GM21447 (cell line): ENCODE results near the gene PAPOLG.
"Not testable (repeated sequence)": the region's sequence is repeated elsewhere in the genome, so short reads cannot be mapped to it uniquely, and the experiment has no call there.

ENCODE experiments used
- ATAC-seq: cut with Tn5 transposase; IDR thresholded peaks from one replicate; pipeline ENCODE4 v1.9.1; 2021; ENCODE audit not compliant: unreplicated experiment

PAPOLG gene

DNA sequence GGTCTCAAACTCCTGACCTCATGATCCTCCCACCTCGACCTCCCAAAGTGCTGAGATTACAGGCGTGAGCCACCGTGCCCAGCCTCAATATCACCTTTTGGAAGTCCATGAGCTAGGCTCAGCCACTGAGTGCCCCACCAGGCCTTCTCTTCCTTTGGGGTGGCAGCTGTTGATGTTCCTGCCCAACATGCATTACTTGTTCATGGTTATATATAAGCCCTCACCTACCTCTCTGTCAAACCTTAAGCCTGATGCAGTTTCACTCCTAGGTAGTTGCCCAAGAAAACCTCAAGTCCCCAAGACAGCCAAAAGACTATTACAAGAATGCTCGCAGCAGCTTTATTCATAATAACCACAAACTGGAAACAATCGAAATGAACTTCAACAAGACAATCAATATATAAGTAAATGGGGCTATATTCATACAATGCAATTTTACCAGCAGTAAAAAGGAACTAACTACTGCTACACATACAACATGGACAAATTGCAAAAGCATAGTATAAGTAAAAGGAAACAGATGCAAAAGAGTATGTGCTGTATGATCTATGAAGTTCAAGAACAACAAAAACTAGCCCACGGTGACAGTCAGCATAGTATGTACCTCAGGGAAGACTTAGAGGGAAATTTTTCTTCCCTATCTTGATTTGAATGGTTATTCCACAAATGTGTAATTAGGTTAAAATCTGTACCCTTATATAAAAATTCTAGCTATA lies 65.7 kb downstream of the PAPOLG start:
- no peak for ATAC-seq

DNA sequence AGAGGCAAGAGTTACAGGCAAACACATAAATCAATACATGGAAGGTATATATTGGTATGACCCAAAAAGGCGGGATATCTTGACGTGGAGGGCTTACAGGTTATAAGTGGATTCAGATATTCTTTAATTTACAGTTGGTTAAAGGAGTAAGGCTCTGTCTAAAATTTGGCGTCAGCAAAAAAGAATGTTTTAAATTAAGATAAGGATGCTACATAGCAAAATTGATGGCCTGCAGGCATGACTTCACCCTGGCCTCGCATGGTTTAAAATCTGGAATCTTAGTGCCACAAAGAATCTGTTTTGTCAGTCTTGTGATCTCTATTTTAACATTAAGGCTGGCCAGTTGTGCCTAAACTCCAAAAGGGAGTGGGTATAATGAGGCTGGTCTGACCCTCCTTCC lies 66.9 kb downstream of the PAPOLG start:
- no peak for ATAC-seq

DNA sequence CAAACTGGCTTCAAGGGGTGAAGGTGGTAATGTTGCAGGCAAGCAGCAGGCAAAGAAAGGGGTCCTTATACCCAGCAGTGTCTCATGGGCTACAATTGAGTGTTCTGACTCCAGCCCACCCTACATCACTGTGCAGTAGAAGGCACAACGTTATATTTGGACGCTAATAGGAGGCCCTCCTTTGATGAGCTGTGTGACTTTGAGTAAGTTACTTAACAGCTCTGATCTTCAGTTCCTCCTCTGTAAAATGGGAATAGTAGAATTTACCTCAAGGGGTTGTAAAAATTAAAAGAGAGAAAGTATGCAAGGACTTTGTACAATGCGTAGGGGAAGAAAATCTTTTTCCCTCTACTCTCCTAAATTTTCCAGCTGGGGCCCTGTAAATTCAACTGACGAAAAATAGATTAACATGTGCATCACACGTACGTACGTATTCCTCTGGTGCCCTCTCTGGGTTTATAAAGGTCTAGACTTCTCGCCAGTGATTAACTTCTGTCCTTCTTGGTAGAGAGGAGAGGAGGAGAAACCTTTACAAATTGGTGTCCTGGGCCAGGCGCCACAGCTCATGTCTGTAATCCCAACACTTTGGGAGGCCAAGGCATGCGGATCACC lies 67.7 kb downstream of the PAPOLG start:
- no peak for ATAC-seq

DNA sequence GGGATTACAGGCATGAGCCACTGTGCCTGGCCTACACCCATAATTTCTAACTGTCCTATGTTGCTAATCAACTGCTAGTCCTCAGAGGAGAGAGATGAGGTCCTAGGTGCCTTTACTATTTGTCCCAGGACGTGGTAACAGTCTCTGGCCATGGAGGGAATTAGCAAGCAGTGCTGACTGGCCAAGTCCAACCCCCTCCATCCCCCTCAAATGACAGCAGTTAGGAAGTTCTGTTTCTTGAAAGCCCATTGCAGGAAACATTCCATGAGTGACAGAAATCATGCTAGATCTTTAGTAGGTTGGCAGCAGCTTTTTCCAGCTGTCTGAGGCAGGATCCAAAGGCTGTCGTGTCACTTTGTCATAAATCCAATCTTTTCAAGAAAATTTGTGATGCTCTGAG lies 69.6 kb downstream of the PAPOLG start:
- no peak for ATAC-seq

DNA sequence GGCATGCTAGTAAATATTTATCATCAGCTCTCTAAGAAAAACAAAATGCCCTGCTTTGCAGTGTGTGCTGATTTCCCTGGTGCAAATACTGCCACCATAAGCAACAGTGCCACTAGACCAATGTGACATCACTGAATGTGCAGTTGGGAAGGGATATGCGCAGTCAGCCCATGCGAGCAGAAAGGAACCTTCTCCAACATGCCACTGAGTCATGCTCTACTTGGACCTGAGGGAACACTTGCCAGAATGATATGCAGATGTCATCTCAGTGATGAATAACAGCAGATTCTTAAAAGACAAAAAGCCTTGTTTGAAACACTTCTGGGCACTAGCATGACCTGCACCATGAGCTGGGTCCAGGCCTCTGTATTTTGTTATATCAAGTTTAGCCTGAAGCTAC lies 70.0 kb downstream of the PAPOLG start:
- ATAC-seq = no peak

DNA sequence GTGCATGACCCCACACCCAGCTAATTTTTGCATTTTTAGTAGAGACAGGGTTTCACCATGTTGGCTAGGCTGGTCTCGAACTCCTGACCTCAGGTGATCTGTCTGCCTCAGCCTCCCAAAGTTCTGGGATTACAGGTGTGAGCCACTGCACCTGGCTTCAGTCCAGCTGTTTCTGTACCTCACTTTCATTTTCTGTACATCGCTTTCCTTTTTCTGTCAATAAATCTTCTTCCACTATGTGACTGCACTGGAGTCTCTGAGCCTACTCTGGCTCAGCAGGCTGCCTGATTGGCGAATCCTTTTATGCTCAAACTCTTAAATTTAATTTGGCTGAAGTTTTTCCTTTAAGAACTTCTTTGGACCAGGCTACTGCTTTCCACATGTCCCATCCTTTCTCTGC lies 70.8 kb downstream of the PAPOLG start:
- not testable (repeated sequence) for ATAC-seq

DNA sequence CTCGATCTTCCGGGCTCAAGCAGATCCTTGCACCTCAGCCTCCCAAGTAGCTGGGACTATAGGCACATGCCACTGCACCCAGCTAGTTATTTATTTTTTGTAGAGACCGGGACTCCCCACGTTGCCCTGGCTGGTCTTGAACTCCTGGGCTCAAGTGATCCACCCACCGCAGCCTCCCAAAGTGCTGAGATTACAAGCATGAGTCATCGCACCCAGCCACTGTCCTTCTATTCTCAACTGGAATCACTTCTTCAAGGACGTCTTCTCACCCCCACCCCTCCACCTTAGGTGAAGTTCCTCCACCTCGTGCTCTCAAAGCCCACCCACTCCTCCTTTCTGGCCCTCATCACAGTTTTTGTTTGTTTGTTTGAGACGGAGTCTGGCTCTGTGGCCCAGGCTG lies 71.3 kb downstream of the PAPOLG start:
- no peak for ATAC-seq

DNA sequence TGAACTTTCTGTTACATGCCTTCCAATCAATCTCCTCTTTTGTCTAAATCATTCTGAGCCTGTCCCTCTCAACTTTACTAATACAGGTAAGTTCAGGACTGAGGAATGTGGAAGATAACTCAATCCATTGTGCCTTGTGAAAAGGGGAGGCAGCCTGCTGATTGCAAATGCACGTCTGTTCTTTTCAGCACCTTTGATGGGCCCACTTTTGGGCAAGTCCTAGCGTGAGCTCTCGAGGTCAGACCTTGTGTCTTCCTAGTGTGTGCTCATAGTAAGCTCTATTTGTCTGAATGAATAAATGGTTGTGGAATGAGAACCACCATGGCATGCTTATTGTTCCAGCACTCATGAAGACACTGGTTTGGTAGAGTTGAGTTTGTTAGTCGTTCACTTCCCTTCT lies 74.9 kb downstream of the PAPOLG start:
- no peak for ATAC-seq

DNA sequence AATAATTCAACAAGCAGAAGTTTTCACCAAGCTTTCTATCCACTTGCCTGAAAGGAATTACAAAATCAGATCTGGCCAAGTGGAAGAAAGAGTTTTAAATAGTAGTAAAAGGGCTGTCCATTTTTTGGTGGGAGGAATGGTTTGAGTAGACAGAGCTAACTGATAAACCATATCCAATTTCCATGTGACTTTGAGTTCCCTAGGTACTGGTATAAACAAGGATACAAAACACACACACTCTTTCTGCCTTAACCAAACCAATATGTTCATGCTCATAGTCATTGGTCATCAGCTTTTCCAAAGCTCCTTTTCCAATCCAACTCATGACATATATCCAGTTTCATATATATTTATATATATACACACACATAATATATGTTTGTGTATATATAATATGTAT lies 75.9 kb downstream of the PAPOLG start:
- no peak for ATAC-seq

DNA sequence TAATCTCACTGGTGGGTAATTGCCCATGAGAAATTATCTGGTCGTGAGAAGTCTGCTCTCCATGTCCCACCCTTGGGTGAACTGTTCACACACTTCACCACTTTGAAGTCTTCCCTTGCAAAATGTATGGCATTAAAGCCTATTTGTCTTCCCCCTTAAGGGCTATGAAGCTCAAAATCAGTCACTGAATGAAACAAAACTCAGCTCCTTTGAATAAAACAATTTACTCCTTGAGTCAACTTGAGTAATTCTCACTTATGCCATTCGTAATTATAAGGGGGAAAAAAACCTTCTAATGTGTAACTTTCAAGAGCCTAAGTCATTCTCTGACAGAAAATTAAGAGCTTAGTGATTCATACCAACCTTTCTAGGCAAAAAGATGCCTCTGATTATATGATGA lies 76.6 kb downstream of the PAPOLG start:
- ATAC-seq = no peak

DNA sequence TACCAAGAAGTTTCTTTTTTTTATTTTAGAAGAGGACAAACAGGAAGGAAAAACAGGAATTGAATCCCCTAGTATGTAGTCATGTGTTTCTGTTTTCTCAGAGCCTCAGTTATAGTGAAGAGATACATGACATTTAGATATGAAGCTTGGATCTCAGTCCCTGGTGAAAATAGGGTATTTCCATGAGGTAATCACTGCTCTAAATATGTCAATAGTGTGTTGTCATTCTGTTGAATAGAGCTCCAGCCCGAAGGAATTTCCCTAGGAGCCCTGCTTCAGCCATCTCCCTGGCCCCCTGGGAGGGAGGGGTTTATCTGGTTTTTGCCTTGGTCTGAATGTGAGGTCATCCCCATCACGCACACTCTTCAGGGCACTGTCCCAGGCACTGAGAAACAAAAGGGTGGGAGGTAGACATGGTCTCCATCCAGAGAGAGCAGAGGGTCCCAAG lies 78.2 kb downstream of the PAPOLG start:
- peak; percentile 39 for ATAC-seq

DNA sequence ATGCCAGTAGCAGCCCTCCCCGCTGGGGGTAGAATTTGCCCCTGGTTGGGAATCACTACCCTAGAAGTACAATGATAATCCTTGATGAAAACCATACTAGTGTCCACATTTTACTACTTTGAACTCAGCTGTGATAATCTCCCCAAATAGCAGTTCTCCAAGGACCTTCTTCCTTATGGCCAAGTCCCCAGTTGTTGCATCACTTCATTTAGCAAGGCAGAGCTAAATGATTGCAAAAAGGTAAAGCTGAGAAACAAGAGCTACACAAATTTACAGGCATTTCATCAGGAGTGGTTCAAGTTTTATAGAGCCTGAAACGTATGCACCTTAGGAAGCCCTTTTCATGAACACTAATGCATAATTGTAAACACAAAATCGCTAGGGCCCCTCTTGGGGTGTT lies 80.4 kb downstream of the PAPOLG start:
- no peak for ATAC-seq

DNA sequence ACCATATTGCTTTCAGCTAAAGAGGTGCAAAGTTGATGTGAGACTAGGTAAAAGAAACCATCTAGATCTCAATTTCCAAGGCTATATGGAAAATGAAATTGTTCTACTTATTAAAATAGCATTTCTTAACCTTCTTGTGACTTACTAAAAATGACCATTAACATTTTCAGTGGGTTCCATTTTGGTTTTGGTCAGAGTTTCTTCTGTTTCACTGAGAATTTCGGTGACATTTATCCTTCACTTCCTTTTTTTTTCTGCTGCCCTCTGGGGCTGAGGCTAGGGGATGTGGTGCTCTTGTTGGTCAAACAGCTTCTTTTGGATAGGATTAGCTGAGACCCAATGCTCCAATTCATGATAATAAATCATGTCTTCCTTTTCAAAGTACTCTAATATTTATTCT lies 81.1 kb downstream of the PAPOLG start:
- peak; percentile 25 for ATAC-seq

DNA sequence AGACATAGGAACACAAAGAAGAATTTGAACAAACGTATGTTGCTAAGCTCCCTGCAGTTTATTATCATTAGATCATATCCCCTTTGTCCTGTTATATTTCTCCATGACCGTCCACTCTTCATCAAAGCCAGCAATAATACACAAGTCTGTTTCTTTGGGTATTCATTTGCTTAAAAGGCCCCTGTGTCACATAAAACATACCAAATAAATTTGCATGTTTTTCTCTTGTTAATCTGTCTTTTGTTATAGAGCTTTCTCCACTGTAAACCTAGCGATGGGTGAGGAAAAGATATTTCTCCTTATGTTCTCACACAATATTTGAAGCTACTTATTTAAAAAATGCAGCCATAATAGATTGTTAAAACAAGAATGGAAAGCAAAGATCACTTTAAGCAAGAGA lies 82.4 kb downstream of the PAPOLG start:
- ATAC-seq = no peak

DNA sequence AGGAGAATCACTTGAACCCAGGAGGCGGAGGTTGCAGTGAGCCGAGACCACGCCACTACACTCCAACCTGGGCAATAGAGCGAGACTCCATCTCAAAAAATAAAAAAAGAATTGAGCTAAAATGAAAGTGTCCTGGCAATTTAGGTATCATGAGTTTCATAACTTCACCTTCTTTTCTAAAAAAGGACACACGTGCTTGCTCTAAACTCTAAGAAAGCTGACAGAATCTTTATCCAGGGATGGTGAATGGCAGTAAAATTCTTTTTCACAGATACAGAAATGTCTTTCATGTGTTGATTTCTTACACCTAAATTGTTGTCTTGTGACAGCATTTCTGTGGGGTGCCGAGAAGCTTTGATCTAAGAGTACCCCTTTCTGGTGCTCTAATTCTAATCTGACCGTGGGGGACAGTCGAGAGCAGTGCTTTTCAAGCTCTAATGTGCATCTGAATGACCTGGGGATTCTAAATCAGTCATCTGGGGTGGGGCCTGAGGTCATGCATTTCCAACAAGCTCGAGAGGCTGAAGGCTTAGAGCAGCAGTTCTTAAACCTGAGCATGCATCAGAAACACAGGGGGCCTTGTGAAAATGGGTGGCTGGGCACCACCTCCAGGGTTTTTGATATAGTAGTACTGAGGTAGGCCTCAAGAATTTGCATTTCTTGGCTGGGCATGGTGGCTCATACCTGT lies 83.2 kb downstream of the PAPOLG start:
- ATAC-seq = peak; percentile 37

DNA sequence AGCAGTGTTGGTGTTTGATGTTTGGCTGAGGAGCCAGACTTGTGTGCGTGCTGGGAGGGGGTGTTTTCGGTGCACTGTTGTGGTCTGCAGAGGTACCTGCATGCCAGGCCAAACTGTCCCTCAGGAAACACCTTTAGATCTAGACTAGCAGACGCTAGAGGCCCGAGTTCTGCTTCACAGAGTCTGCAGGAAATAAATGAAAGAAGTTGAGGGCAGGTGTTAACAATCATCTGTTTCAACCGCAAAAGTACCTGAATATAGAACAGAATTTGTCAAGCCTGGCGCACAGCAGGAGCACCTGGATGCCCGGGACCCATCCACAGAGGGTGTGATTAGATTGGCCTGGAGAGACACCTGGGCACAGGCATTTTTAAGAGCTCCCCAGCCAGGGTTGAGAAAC lies 84.8 kb downstream of the PAPOLG start:
- ATAC-seq = peak; percentile 57

DNA sequence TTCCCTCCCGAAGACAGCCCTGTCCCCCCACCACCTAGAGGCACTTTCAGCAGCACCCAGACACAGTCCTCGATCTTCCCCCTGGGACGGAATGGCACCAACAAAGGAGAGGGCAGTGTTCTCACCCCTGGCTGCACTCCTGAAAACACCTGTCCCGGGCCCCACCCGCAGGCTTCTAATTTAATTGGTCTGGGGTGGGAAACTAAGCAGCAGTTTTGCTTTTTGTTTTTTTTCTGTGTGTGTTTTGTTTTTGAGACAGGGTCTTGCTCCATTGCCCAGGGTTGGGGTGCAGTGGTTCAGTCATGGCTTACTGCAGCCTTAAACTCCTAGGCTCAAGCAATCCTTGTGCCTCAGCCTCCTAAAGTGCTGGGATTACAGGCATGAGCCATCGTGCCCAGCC lies 86.9 kb downstream of the PAPOLG start:
- no peak for ATAC-seq

DNA sequence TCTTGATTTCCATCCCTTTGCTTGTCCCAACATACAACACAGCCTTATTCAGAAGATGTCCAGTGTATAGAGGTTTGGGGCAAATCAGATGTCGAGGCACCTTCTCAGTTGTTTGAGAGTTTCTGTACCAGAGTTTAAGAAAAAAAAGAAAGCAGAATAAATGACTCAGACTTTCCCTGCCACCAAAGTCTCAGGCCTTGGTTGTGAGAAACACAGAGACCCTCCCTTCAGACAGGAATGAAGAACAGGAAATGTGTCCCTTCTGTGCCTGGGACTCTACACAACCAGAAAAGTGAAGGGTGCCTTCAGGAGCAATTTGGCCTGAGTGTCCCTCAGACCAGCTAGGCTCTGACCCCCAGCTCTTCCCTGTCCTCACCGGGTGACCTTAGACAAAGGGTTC lies 88.0 kb downstream of the PAPOLG start:
- ATAC-seq = no peak

DNA sequence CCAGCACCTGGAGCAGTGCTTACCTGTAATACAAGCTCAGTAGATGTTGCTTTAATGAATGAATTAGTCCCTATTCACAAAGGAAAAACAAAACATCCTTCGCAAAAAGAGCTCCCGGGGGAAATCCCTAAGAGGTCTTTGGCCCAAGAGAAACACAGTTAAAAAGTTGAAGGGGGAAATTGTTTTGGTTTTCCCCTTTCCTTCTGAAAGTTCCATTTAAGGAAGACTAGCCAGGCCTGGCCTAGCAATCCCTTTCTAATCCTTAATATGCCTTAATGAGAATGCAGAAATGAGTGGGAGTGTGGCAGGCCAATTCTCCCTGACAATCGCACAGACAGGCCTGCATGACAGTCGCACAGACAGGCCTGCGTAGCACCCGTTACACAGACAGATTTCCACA lies 91.8 kb downstream of the PAPOLG start:
- no peak for ATAC-seq
